ENCODE data around the gene SENP5. TPM values are rescaled to one million over a fixed set of nuclear protein-coding genes. Genes with fewer than 3 reads are reported as not detected.

SENP5 gene
- total RNA-seq, 1 donor from 2014 or later, result 44.8 TPM

GRCh38 chr3:196902296-196902695 lies 34.6 kb downstream of the SENP5 start:
- no peak overlapping the region for H3K27ac ChIP-seq (ENCODE audit: low read depth, low read length)
- Mint-ChIP-seq H3K4me1 (ENCODE audit: low read depth, unreplicated experiment) (no peaks in the 10 kb centered on the region), H3K27me3 (ENCODE audit: low read depth, unreplicated experiment) (no peaks in the 10 kb centered on the region), H3K27ac (ENCODE audit: unreplicated experiment) (no peak overlapping the region), H3K9me3 (ENCODE audit: unreplicated experiment) (no peaks in the 10 kb centered on the region), H3K4me3 (ENCODE audit: unreplicated experiment) (no peak overlapping the region), H3K36me3 (ENCODE audit: low read depth, unreplicated experiment) (peaks cover 25% of the 10 kb centered on the region)
- peaks cover 3% of the 10 kb centered on the region for H4K20me1 ChIP-seq (ENCODE audit: insufficient read depth, low read length)
- no peaks in the 10 kb centered on the region for H3K9me3 ChIP-seq (ENCODE audit: insufficient read depth, low read depth, low read length)
- no peak for FAIRE-seq
- no peak overlapping the region for H3K4me2 ChIP-seq (ENCODE audit: low read length)
- H3K4me1 ChIP-seq (ENCODE audit: insufficient read depth, low read length), result no peaks in the 10 kb centered on the region
- H3K27me3 ChIP-seq (ENCODE audit: insufficient read depth, low read length), result no peaks in the 10 kb centered on the region
- H3K9ac ChIP-seq (ENCODE audit: low read length), result no peak overlapping the region
- peaks cover 48% of the 10 kb centered on the region for H3K36me3 ChIP-seq (ENCODE audit: insufficient read depth, low read length)
- H3K79me2 ChIP-seq (ENCODE audit: insufficient read depth, low read length), result peaks cover 12% of the 10 kb centered on the region
- no peak overlapping the region for H3K4me3 ChIP-seq (ENCODE audit: insufficient read depth, low read depth, low read length)
- no peak for DNase-seq (ENCODE audit: low read depth)
- no peak overlapping the region for H2AFZ ChIP-seq (ENCODE audit: low read depth, low read length)
- TF ChIP-seq EZH2 (IDR thresholded peaks at IDR 0.05; ENCODE audit: insufficient read depth, low read length) (no peak), CTCF (IDR thresholded peaks at IDR 0.05; ENCODE audit: insufficient read depth, low read depth, low read length) (no peak)

GRCh38 chr3:196903740-196904139 lies 36.0 kb downstream of the SENP5 start:
- no peaks in the 10 kb centered on the region for H3K4me1 Mint-ChIP-seq (ENCODE audit: low read depth, unreplicated experiment)
- no peak for FAIRE-seq
- H3K4me3 ChIP-seq (ENCODE audit: insufficient read depth, low read depth, low read length), result no peak overlapping the region
- H3K36me3 ChIP-seq (ENCODE audit: insufficient read depth, low read length), result peaks cover 51% of the 10 kb centered on the region
- no peaks in the 10 kb centered on the region for H3K9me3 Mint-ChIP-seq (ENCODE audit: unreplicated experiment)
- H3K4me1 ChIP-seq (ENCODE audit: insufficient read depth, low read length), result no peaks in the 10 kb centered on the region
- no peak overlapping the region for H3K27ac ChIP-seq (ENCODE audit: low read depth, low read length)
- peaks cover 25% of the 10 kb centered on the region for H3K36me3 Mint-ChIP-seq (ENCODE audit: low read depth, unreplicated experiment)
- H3K27ac Mint-ChIP-seq (ENCODE audit: unreplicated experiment), result no peak overlapping the region
- H3K79me2 ChIP-seq (ENCODE audit: insufficient read depth, low read length), result peaks cover 4% of the 10 kb centered on the region
- no peaks in the 10 kb centered on the region for H3K27me3 ChIP-seq (ENCODE audit: insufficient read depth, low read length)
- no peak for DNase-seq (ENCODE audit: low read depth)
- no peak overlapping the region for H2AFZ ChIP-seq (ENCODE audit: low read depth, low read length)
- TF ChIP-seq EZH2 (IDR thresholded peaks at IDR 0.05; ENCODE audit: insufficient read depth, low read length), result no peak
- TF ChIP-seq CTCF (IDR thresholded peaks at IDR 0.05; ENCODE audit: insufficient read depth, low read depth, low read length), result no peak
- no peaks in the 10 kb centered on the region for H4K20me1 ChIP-seq (ENCODE audit: insufficient read depth, low read length)
- H3K4me3 Mint-ChIP-seq (ENCODE audit: unreplicated experiment), result no peak overlapping the region
- H3K4me2 ChIP-seq (ENCODE audit: low read length), result no peak overlapping the region
- H3K27me3 Mint-ChIP-seq (ENCODE audit: low read depth, unreplicated experiment), result no peaks in the 10 kb centered on the region
- no peak overlapping the region for H3K9ac ChIP-seq (ENCODE audit: low read length)
- no peaks in the 10 kb centered on the region for H3K9me3 ChIP-seq (ENCODE audit: insufficient read depth, low read depth, low read length)

- no peaks in the 10 kb centered on the region for H3K4me1 ChIP-seq (ENCODE audit: insufficient read depth, low read length)
- Mint-ChIP-seq H3K4me1 (ENCODE audit: low read depth, unreplicated experiment) (no peaks in the 10 kb centered on the region), H3K27me3 (ENCODE audit: low read depth, unreplicated experiment) (no peaks in the 10 kb centered on the region), H3K9me3 (ENCODE audit: unreplicated experiment) (peaks cover 5% of the 10 kb centered on the region), H3K4me3 (ENCODE audit: unreplicated experiment) (no peak overlapping the region), H3K36me3 (ENCODE audit: low read depth, unreplicated experiment) (peaks cover 27% of the 10 kb centered on the region), H3K27ac (ENCODE audit: unreplicated experiment) (no peak overlapping the region)
- no peak overlapping the region for H3K4me3 ChIP-seq (ENCODE audit: insufficient read depth, low read depth, low read length)
- H3K36me3 ChIP-seq (ENCODE audit: insufficient read depth, low read length), result peaks cover 7% of the 10 kb centered on the region
- no peaks in the 10 kb centered on the region for H4K20me1 ChIP-seq (ENCODE audit: insufficient read depth, low read length)
- FAIRE-seq (no peak), DNase-seq (ENCODE audit: low read depth) (no peak)
- H3K27ac ChIP-seq (ENCODE audit: low read depth, low read length), result no peak overlapping the region
- no peak overlapping the region for H3K4me2 ChIP-seq (ENCODE audit: low read length)
- no peaks in the 10 kb centered on the region for H3K9me3 ChIP-seq (ENCODE audit: insufficient read depth, low read depth, low read length)
- no peak overlapping the region for H2AFZ ChIP-seq (ENCODE audit: low read depth, low read length)
- H3K79me2 ChIP-seq (ENCODE audit: insufficient read depth, low read length), result no peaks in the 10 kb centered on the region
- no peaks in the 10 kb centered on the region for H3K27me3 ChIP-seq (ENCODE audit: insufficient read depth, low read length)
- no peak overlapping the region for H3K9ac ChIP-seq (ENCODE audit: low read length)
- no peak for TF ChIP-seq CTCF (IDR thresholded peaks at IDR 0.05; ENCODE audit: insufficient read depth, low read depth, low read length)
- no peak for TF ChIP-seq EZH2 (IDR thresholded peaks at IDR 0.05; ENCODE audit: insufficient read depth, low read length)
Measured at GRCh38 chr3:196914866-196915265, 47.1 kb downstream of the SENP5 start.

Data from astrocyte (in vitro differentiated cells and primary cell).